KOPT-K1 (cell line): ENCODE measurements around the gene HELZ2.

ENCODE experiments used
- H3K27ac ChIP-seq: fragments of 200-600 bp; sonication (generic); 2 replicates; pipeline ENCODE4 v1.5.1; 2016; ENCODE audit warnings: antibody characterized with exemption, mild to moderate bottlenecking, low read depth, low read length; ENCODE audit not compliant: poor library complexity, severe bottlenecking
- H3K36me3 ChIP-seq: fragments of 200-600 bp; sonication (generic); 2 replicates; pipeline ENCODE4 v1.5.1; 2017; ENCODE audit warnings: antibody characterized with exemption, mild to moderate bottlenecking, low read length, moderate library complexity; ENCODE audit not compliant: insufficient read depth
- H3K9me3 ChIP-seq: fragments of 200-600 bp; sonication (generic); 2 replicates; pipeline ENCODE4 v1.5.1; 2017; ENCODE audit warnings: antibody characterized with exemption, low read length, mild to moderate bottlenecking; ENCODE audit not compliant: insufficient read depth, poor library complexity, severe bottlenecking

The HELZ2 gene

GRCh38 chr20:63525971-63526370 is 48.1 kb downstream of the HELZ2 start:
- Histone ChIP-seq H3K9me3 (no peaks in the 10 kb centered on the region), H3K36me3 (no peaks in the 10 kb centered on the region; the same call in 1 of the 2 replicates), H3K27ac (no peak overlapping the region)

DNA sequence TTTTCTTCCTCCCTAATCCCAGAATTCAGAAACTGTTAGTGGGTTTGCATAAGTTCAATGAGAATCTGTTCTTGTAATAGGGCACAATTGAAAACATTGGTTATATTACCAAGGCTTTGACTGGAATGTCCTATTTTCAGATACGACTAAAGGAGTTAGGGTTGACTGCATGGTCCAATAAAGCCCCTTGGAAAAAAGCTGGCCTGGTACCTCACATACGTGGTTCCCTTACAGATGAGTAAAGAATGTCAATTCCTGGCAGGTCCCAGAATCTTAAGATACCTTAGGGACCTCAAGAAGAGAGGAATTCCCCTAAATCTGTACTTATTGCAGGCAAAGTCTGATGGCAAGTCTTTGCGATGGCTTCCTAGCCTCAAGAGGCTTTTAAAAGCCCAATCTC is 48.9 kb downstream of the HELZ2 start:
- Histone ChIP-seq H3K36me3 (no peaks in the 10 kb centered on the region; the same call in 1 of the 2 replicates), H3K9me3 (no peaks in the 10 kb centered on the region), H3K27ac (no peak overlapping the region)
